Esophagus (tissue), 2 donors: ENCODE measurements around the gene FCHSD2. TPM values are rescaled to one million over a fixed set of nuclear protein-coding genes. Genes with fewer than 3 reads are reported as not detected.

ENCODE experiments used
- H3K27ac ChIP-seq, 2 donors: one replicate each; pipeline ENCODE4 v1.5.1; 2013; ENCODE audit warnings: low read depth in 2 of 2, mild to moderate bottlenecking in 2 of 2, inconsistent platforms in 1 of 2, low read length in 1 of 2, moderate library complexity in 1 of 2
- H3K27me3 ChIP-seq, 2 donors: one replicate each; pipeline ENCODE4 v1.6.1; 2013; ENCODE audit warnings: low read length in 2 of 2, control low read depth in 1 of 2, mild to moderate bottlenecking in 1 of 2; ENCODE audit not compliant: insufficient read depth in 2 of 2, control insufficient read depth in 1 of 2
- H3K36me3 ChIP-seq, 2 donors: one replicate each; pipeline ENCODE4 v1.6.1; 2013; ENCODE audit warnings: low read length in 1 of 2; ENCODE audit not compliant: control insufficient read depth in 2 of 2, insufficient read depth in 2 of 2
- H3K4me1 ChIP-seq, 2 donors: one replicate each; pipeline ENCODE4 v1.6.1; 2013; ENCODE audit warnings: low read length in 1 of 2; ENCODE audit not compliant: control insufficient read depth in 2 of 2, insufficient read depth in 2 of 2
- H3K4me3 ChIP-seq, 2 donors: one replicate each; pipeline ENCODE4 v1.5.1; 2013; ENCODE audit warnings: low read length in 2 of 2, mild to moderate bottlenecking in 2 of 2, low read depth in 1 of 2, moderate library complexity in 1 of 2
- H3K9me3 ChIP-seq, 2 donors: one replicate each; pipeline ENCODE4 v1.6.1; 2013; ENCODE audit warnings: mild to moderate bottlenecking in 2 of 2, low read depth in 1 of 2, low read length in 1 of 2, moderate library complexity in 1 of 2; ENCODE audit not compliant: control insufficient read depth in 2 of 2, insufficient read depth in 1 of 2
- WGBS, 2 donors: extraction: QIAGEN DNeasy Blood & Tissue Kit; methylation state at CpG; one replicate each; pipeline ENCODE4 v1.1.7; 2013; 5-methylcytosine and 5-hydroxymethylcytosine counted together
- polyA plus RNA-seq, 2 donors: library from polyadenylated mRNA; stranded (reverse); fragments of 200-250 nt; gene quantifications; one replicate each; pipeline ENCODE4 v1.2.3, GENCODE V29; 2013
- donor health status: healthy with polysubstance abuse.
- donor health status: Bipolar disorder and iron deficiency.

The FCHSD2 gene
- polyA plus RNA-seq, 2 donors = 3.7 to 4.7 TPM

DNA sequence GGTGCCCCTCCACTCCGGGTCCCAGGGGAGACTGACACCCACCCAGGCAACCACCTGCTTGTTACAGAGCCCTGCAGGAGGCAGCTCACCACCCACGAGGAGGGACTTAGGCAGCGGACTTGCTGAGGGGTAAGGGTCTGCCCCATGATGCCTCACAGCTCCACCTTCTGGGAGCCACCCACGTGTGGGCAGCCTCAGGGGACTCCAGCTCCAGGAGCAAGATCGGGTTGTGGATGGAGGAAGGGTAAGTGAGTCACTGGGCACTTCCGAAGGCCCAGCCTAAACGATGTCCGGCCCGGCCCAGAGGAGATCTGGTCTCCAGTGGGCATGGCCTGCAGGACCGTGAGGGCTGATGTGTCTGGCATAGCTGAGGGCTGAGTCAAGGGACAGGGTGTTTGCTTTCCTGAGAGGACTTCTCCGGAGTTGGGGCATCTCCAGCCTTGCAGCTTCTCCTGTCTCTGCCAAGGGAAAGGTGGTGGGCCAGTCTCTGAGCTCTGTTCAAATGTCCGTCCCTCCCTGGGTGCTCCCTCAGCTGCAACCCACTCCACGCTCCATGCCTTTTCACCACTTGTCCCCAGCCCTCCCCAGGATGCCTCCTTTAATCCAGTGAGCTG is 43.7 kb upstream of the FCHSD2 start:
- peaks cover 2 to 34% of the 10 kb centered on the region in 2 donors for H3K4me1 ChIP-seq
- no peaks in the 10 kb centered on the region for H3K36me3 ChIP-seq
- no peaks in the 10 kb centered on the region for H3K9me3 ChIP-seq
- H3K27me3 ChIP-seq = no peaks in the 10 kb centered on the region
- H3K27ac ChIP-seq = peak overlapping the region; percentile 64 to 90
- 47 to 55% methylated on average over 13 of the region's 13 CpGs for WGBS, 2 donors
- no peak overlapping the region for H3K4me3 ChIP-seq

DNA sequence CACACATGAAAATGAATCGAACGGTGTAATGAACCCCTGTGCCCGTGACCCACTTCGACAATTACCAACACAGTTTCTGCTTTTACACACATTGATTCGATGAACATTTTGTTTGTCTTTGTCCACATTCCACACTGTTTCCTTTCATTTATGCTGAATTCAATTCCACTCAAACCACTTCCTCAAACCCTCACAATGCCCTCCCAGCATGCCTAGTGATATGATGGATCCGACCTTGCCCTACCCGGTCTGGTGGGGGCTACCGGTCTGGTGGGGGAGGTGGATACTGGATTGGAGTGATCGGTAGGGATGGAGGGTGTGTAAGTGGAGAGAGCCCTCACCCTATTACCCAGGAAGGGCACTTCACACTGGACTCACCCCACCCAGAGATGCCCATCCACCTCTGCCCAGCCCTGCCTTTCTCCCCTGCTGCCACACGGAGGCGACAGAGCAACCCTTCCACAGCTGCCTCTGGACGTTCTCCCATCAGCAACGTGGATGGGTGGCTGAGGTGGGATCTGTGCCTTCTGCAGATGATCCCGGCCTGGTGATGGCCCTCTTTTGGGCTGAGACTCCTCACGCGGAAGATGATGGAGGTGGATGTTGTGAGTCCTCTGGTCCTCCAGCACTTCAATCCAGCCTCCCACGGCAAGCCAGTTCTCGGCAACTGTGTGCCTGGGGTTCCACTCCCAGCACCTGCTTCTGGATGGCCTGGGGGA is 43.0 kb upstream of the FCHSD2 start:
- Histone ChIP-seq H3K9me3 (no peaks in the 10 kb centered on the region), H3K27me3 (no peaks in the 10 kb centered on the region), H3K4me1 (peaks cover 2 to 29% of the 10 kb centered on the region in 2 donors), H3K4me3 (no peak overlapping the region), H3K36me3 (no peaks in the 10 kb centered on the region), H3K27ac (peak overlapping the region; percentile 64 to 90)
- 34% methylated on average over 18 of the region's 18 CpGs for WGBS, 2 donors

GRCh38 chr11:73182824-73183321 is 40.8 kb upstream of the FCHSD2 start:
- Histone ChIP-seq H3K36me3 (no peaks in the 10 kb centered on the region), H3K9me3 (no peaks in the 10 kb centered on the region), H3K4me1 (peaks cover under 1 to 18% of the 10 kb centered on the region in 2 donors), H3K27me3 (no peaks in the 10 kb centered on the region), H3K27ac (no peak overlapping the region), H3K4me3 (no peak overlapping the region)
- WGBS, 2 donors = 34 to 37% methylated on average over 3 of the region's 3 CpGs

DNA sequence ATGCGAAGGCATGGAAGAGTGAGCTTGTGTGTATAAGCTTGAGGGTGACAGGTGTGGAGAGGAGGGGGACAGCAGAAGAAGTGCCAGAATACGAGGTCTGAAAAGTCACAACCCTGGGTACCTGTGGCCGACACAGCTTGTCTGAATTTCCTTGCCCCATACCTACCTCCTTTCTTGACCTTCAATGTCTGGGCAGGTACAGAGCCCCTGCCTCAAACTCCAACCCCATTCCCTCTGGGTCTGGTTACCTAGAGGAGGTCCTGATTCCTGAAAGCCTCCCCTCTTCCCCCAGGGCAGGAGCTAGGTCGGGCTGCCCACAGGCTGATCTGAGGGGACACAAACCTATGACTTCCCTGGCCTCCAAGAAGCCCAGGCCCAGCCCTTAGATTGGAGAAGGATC is 36.6 kb upstream of the FCHSD2 start:
- WGBS, 2 donors = 83 to 85% methylated on average over 4 of the region's 4 CpGs
- no peak overlapping the region for H3K27ac ChIP-seq
- peaks cover 4 to 11% of the 10 kb centered on the region in 2 donors for H3K4me1 ChIP-seq
- no peak overlapping the region for H3K4me3 ChIP-seq
- H3K36me3 ChIP-seq = no peaks in the 10 kb centered on the region
- H3K9me3 ChIP-seq = no peaks in the 10 kb centered on the region
- no peaks in the 10 kb centered on the region for H3K27me3 ChIP-seq

- H3K27ac ChIP-seq = peak overlapping the region in 1 of 2 donors; percentile 29
- WGBS, 2 donors = 27 to 33% methylated on average over 15 of the region's 15 CpGs
- no peak overlapping the region for H3K4me3 ChIP-seq
These were observed 35.8 kb upstream of the FCHSD2 start for GRCh38 chr11:73177778-73178539.

DNA sequence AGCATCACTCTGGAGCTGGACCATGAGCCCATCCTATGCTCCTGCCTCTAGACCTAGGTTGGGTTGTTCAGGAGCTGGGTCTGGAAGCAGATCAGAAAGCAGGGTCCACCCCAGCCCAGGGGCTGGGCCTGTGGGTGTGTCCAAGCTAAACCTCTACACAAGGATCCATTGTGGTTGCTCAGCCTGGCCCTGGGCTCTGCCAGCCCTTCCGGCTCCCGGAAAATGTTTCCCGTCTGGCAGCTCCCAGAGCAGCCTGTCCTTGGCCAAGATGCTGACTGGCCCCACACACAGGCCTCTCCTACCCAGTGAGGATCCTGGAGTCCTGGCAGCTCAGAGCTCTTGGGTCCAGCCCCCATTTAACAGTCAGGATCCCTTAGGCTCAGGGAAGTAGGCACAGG is 35.3 kb upstream of the FCHSD2 start:
- peak overlapping the region; percentile 14 to 29 for H3K27ac ChIP-seq
- no peak overlapping the region for H3K4me3 ChIP-seq
- H3K27me3 ChIP-seq = no peaks in the 10 kb centered on the region
- 16 to 24% methylated on average over 3 of the region's 3 CpGs for WGBS, 2 donors
- peaks cover 4 to 11% of the 10 kb centered on the region in 2 donors for H3K4me1 ChIP-seq
- no peaks in the 10 kb centered on the region for H3K9me3 ChIP-seq
- no peaks in the 10 kb centered on the region for H3K36me3 ChIP-seq

More at GRCh38 chr11:73177778-73178539, 35.8 kb upstream of the FCHSD2 start:
- Histone ChIP-seq H3K4me1 (peaks cover 4 to 11% of the 10 kb centered on the region in 2 donors), H3K36me3 (no peaks in the 10 kb centered on the region), H3K27me3 (no peaks in the 10 kb centered on the region), H3K9me3 (no peaks in the 10 kb centered on the region)

- H3K27me3 ChIP-seq = no peaks in the 10 kb centered on the region
- no peaks in the 10 kb centered on the region for H3K36me3 ChIP-seq
- 82 to 90% methylated on average over 1 of the region's 1 CpG for WGBS, 2 donors
- peak overlapping the region in 1 of 2 donors; percentile 14 for H3K27ac ChIP-seq
- no peaks in the 10 kb centered on the region for H3K9me3 ChIP-seq
- H3K4me3 ChIP-seq = no peak overlapping the region
- H3K4me1 ChIP-seq = peaks cover 4 to 11% of the 10 kb centered on the region in 2 donors
These were observed 34.7 kb upstream of the FCHSD2 start for GRCh38 chr11:73176874-73177155.

GRCh38 chr11:73176145-73176873 is 34.2 kb upstream of the FCHSD2 start:
- 86 to 90% methylated on average over 5 of the region's 5 CpGs for WGBS, 2 donors
- no peaks in the 10 kb centered on the region for H3K36me3 ChIP-seq
- H3K4me3 ChIP-seq = no peak overlapping the region
- no peak overlapping the region for H3K27ac ChIP-seq
- H3K27me3 ChIP-seq = no peaks in the 10 kb centered on the region
- H3K9me3 ChIP-seq = no peaks in the 10 kb centered on the region
- peaks cover 4 to 11% of the 10 kb centered on the region in 2 donors for H3K4me1 ChIP-seq

DNA sequence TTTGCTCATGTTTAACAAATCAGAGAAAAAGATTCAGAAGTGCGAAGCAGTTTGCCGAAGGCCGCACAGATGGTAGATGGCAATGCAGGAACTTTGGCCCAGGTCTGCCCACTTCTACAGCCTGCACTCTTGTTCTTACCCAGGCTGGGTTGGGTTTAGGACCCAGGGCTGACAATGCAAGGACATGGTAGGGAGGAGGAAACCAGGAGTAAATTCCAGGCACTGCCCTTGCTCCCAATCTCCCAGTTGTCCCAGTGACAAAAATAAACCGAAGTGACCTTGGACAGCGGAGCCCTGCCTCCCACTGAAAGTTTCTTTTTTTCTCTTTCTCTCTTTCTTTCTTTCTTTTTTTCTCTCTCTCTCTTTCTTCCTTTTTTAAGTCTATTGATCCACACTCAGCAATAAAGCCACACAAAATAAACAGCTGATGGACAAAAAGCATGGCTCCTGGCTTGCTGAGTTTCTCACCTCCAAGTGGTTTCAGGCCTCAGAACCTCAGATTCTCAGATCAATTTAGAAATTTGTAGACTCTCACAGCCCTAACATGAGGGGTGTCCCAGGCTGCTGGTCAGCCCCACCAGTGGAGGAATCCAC is 33.5 kb upstream of the FCHSD2 start:
- 66 to 74% methylated on average over 5 of the region's 5 CpGs for WGBS, 2 donors
- H3K36me3 ChIP-seq = no peaks in the 10 kb centered on the region
- H3K4me1 ChIP-seq = peaks cover 4 to 11% of the 10 kb centered on the region in 2 donors
- H3K9me3 ChIP-seq = no peaks in the 10 kb centered on the region
- H3K27me3 ChIP-seq = no peaks in the 10 kb centered on the region
- H3K4me3 ChIP-seq = no peak overlapping the region
- no peak overlapping the region for H3K27ac ChIP-seq
